ENCODE measurements around the gene MFAP5.
"Not testable (repeated sequence)": the region's sequence is repeated elsewhere in the genome, so short reads cannot be mapped to it uniquely, and the experiment has no call there.

The MFAP5 gene

DNA sequence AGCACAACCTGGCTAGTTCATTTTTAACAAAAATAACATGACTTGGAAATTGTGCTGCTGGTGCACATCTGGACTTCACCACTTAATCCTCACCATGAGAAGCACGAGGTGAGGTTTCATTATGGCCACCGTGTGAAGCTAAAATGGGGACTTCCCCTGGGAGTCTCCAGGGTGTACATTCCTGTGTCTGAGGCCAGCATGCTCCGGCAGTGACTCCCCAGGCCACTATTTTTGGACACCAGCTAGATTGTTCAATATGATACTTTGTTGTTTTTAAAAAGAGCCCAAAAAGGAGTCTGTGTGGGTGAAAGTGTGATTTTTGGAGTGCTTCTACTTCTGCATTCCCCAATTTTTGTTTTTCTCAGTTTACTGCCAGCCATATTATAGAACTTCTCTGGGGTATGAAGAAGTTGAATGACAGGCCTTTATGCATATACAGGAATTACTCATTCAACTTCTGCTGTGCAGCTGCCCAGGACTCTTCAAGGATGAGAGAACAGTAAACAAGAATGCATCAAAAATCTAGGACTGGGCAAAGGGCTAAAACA lies 33.1 kb downstream of the MFAP5 start:
- DNase-seq (ENCODE audit: low read depth) = no peak

DNA sequence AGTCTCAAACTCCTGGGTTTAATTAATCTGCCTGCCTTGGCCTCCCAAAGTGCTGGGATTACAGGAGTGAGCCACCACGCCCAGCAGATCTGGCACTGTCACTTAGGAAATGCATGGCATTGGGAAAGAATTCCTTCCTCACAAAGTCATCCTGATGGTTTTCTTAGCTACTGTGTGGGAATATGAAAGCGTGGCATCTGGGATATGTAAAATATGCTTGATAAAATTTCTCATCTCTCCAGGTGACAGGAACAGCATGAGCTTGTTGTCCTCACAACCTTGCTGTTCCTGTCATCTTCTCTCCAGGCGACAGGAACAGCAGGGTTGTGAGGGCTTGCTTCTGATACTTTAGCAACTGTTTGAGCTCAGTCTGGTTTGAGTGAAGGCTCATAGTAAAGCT lies 33.9 kb downstream of the MFAP5 start:
- no peak for DNase-seq (ENCODE audit: low read depth)

GRCh38 chr12:8624750-8625149 lies 37.9 kb downstream of the MFAP5 start:
- not testable (repeated sequence) for DNase-seq (ENCODE audit: low read depth)

GRCh38 chr12:8622646-8623045 lies 40.0 kb downstream of the MFAP5 start:
- DNase-seq (ENCODE audit: low read depth) = no peak

- DNase-seq (ENCODE audit: low read depth) = no peak
These were observed 47.4 kb downstream of the MFAP5 start for GRCh38 chr12:8615206-8615605.

GRCh38 chr12:8613881-8614280 lies 48.7 kb downstream of the MFAP5 start:
- DNase-seq (ENCODE audit: low read depth) = not testable (repeated sequence)

DNA sequence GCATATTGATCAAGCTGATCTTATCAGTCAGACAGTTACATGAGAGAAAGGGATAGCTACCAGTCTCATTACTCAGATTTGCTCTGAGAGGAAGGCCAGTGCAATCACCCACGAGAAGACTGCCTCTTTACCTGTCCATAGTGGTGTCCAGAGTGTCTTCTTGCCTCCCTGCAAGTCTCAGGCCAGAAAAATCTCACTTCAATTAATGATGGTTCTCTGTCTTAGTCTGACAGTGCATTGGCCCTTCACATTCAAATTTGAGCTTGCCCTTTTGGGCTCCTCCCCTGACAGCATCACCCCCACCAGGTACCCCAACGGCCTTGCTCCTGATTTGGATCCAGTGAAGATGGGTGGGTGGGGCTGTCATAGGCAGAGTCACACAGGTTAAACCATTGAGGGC lies 50.0 kb downstream of the MFAP5 start, which contains the start of gene AICDA:
AICDA (minus strand) TSS at position 231 of the 400 bp plus-strand sequence; CDS start at position 139, 92 bp downstream.
- DNase-seq (ENCODE audit: low read depth) = no peak

- no peak for DNase-seq (ENCODE audit: low read depth)
These were observed 53.5 kb downstream of the MFAP5 start for GRCh38 chr12:8609061-8609570.

DNA sequence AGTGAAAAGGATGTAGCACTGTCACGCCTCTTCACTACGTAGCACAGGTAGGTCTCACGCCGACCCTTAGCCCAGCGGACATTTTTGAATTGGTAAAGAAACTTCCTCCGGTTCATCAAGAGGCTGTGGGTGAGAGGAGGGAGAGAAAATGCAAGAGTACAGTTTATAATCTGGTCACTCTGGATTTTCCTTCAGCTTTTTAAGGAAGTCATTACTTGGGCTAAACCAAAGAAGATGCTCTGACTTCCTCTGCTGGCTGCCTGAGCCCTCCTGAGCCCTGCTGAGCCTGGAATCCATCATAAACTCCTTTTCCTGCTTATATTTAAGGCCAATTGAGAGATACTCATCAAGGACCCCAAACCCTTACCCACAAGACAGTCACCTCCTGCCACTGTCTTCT lies 55.7 kb downstream of the MFAP5 start:
- DNase-seq (ENCODE audit: low read depth) = no peak

DNA sequence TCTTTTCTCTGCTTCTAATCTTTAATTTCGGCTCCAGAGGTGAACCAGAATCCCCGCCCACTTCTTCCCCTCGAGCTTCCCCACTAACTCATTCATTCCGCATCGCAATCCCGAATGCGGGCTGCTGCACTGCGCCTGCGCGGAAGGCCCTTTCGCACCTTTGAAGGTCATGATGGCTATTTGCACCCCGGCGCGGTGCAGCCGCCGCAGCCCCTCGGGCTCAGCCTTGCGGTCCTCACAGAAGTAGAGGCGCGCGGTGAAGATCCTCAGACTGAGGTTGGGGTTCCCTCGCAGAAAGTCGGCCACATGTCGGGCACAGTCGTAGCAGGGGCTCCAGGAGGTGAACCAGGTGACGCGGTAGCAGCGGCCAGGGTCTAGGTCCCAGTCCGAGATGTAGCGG lies 57.6 kb downstream of the MFAP5 start:
- DNase-seq (ENCODE audit: low read depth) = no peak

DNA sequence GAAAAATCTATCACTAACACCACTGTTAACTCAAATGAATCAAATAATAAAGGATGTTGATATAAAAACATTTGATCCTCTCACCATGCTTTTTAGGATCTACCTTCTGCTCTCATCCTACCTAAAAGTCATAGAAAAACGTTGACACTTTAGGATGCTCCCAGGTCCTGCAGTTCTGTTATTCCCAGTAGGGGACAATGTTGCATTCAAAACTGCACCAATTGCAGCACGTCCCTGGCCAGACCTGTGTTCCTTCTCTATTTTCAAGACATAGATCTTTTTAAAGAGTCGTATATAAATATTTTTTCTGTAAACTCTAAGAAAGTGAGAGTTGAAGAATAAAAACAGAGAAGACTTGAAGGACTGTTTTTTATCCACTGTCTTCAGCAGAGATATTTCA lies 58.8 kb downstream of the MFAP5 start:
- no peak for DNase-seq (ENCODE audit: low read depth)

GRCh38 chr12:8603286-8603685 lies 59.3 kb downstream of the MFAP5 start:
- DNase-seq (ENCODE audit: low read depth) = no peak

DNA sequence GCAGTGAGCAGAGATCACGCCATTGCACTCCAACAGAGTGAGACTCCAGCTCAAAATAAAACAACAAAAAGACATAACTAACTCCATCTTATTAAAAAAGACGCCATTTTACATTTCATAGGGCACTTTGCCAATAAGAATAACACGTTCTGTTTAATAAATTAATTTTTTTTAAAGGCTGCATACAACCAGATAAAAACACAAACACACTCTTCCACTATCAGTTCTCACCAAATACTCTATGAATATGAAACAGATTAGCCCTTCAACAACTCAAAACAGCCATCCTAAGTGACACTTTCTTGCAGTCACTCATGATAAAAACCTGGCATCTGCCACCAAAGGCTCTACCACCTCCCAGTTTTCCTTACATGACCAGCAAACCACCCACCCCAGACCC lies 66.1 kb downstream of the MFAP5 start:
- no peak for DNase-seq (ENCODE audit: low read depth)

Data from stimulated activated CD8-positive, alpha-beta memory T cell treated with anti-CD3 and anti-CD28 coated beads, Interleukin-4, amount 100 ng/mL, for 24 hours (primary cell).